ENCODE measurements around the gene ADAMTS6.
A peak's percentile ranks its signal among the peaks of the same experiment; 100 is the strongest.

The ADAMTS6 gene

GRCh38 chr5:65481635-65482295 lies at the start of gene ADAMTS6:
TSS of gene ADAMTS6 (minus strand) at chr5:65481920. CDS start at chr5:65473673, 8,247 bp downstream.
- peak within 1 kb of the TSS; percentile 80 for H3K4me3 ChIP-seq (replicated peaks; ENCODE audit: low read depth, low read length)
- TF ChIP-seq CTCF (IDR thresholded peaks at IDR 0.05; ENCODE audit: low read length, missing control alignments), result no peak
- DNase-seq (ENCODE audit: low read depth), result peak; percentile 99

GRCh38 chr5:65530904-65531303 lies 49.2 kb upstream of the ADAMTS6 start:
- no peak for DNase-seq (ENCODE audit: low read depth)
- no peak for TF ChIP-seq CTCF (IDR thresholded peaks at IDR 0.05; ENCODE audit: low read length, missing control alignments)
- H3K4me3 ChIP-seq (replicated peaks; ENCODE audit: low read depth, low read length), result no peak overlapping the region

GRCh38 chr5:65525726-65526125 lies 44.0 kb upstream of the ADAMTS6 start:
- no peak for TF ChIP-seq CTCF (IDR thresholded peaks at IDR 0.05; ENCODE audit: low read length, missing control alignments)
- no peak for DNase-seq (ENCODE audit: low read depth)
- H3K4me3 ChIP-seq (replicated peaks; ENCODE audit: low read depth, low read length), result no peak overlapping the region

- H3K4me3 ChIP-seq (replicated peaks; ENCODE audit: low read depth, low read length), result no peak overlapping the region
- TF ChIP-seq CTCF (IDR thresholded peaks at IDR 0.05; ENCODE audit: low read length, missing control alignments), result no peak
- DNase-seq (ENCODE audit: low read depth), result no peak
Observed at GRCh38 chr5:65512170-65512937, 30.6 kb upstream of the ADAMTS6 start.

GRCh38 chr5:65508978-65509377 lies 27.3 kb upstream of the ADAMTS6 start:
- no peak for TF ChIP-seq CTCF (IDR thresholded peaks at IDR 0.05; ENCODE audit: low read length, missing control alignments)
- DNase-seq (ENCODE audit: low read depth), result no peak
- H3K4me3 ChIP-seq (replicated peaks; ENCODE audit: low read depth, low read length), result no peak overlapping the region

GRCh38 chr5:65506961-65507360 lies 25.2 kb upstream of the ADAMTS6 start:
- no peak overlapping the region for H3K4me3 ChIP-seq (replicated peaks; ENCODE audit: low read depth, low read length)
- peak; percentile 53 for DNase-seq (ENCODE audit: low read depth)

More at GRCh38 chr5:65506961-65507360, 25.2 kb upstream of the ADAMTS6 start:
- no peak for TF ChIP-seq CTCF (IDR thresholded peaks at IDR 0.05; ENCODE audit: low read length, missing control alignments)

All from fibroblast of pulmonary artery (primary cell).